Measurements from ENCODE around the gene KIF5C.

KIF5C gene

DNA sequence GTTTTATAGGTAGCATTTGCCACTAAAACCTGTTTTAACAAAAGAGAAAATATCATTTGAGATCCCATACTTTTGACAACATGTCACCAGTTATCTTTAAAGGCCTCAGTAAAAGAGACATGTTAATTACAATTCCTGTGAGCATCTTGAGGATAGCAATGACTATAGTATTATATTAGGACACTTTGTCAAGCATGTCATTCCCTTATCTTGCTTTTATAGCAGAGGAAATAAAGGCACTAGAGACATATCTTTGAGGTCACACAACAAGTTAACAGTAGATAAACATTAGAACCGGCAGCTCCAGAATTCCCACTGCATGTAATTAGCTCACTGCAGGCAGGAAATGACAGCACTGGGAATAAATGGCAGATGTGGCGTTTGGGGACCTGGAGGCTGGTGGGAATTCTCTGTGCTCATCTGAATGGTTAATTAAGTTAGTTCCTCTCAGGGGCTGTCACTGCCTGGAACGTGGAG, 189.4 kb downstream of the KIF5C start (continued):
- TF ChIP-seq ZNF280C (tag by site-specific recombination; IDR thresholded peaks at IDR 0.05) (no peak), ZNF629 (tag by site-specific recombination; IDR thresholded peaks at IDR 0.05) (peak; percentile 80), TCF7L2 (IDR thresholded peaks at IDR 0.05; ENCODE audit: borderline replicate concordance, low read depth, low read length) (peak; percentile 92), PRDM6 (tag by site-specific recombination; IDR thresholded peaks at IDR 0.05) (peak; percentile 90), ZFP3 (tag by site-specific recombination; IDR thresholded peaks at IDR 0.05; ENCODE audit: low read depth) (no peak), ZBTB48 (tag by site-specific recombination; IDR thresholded peaks at IDR 0.05) (no peak), ZBTB17 (tag by site-specific recombination; IDR thresholded peaks at IDR 0.05) (no peak), IKZF3 (tag by site-specific recombination; IDR thresholded peaks at IDR 0.05) (peak; percentile 85), ZNF112 (tag by site-specific recombination; IDR thresholded peaks at IDR 0.05) (no peak), ZNF391 (tag by site-specific recombination; IDR thresholded peaks at IDR 0.05; ENCODE audit: borderline replicate concordance, low read depth) (no peak), OVOL3 (tag by site-specific recombination; IDR thresholded peaks at IDR 0.05) (peak; percentile 61; the same call in 1 of the 2 replicates), ZNF335 (tag by site-specific recombination; conservative IDR thresholded peaks at IDR 0.05) (no peak; the same call in 1 of the 2 replicates), KLF16 (tag by site-specific recombination; IDR thresholded peaks at IDR 0.05) (no peak), BCL6B (tag by site-specific recombination; IDR thresholded peaks at IDR 0.05) (no peak), ZNF354C (tag by site-specific recombination; IDR thresholded peaks at IDR 0.05; ENCODE audit: borderline replicate concordance, low read depth) (no peak), ZNF266 (tag by site-specific recombination; IDR thresholded peaks at IDR 0.05; ENCODE audit: low read depth) (no peak), FEZF1 (tag by site-specific recombination; IDR thresholded peaks at IDR 0.05) (peak; percentile 94), ZNF24 (tag by site-specific recombination; IDR thresholded peaks at IDR 0.05) (no peak), ZNF169 (tag by site-specific recombination; IDR thresholded peaks at IDR 0.05) (no peak), ZBTB21 (tag by site-specific recombination; IDR thresholded peaks at IDR 0.05) (no peak), ZNF843 (tag by site-specific recombination; IDR thresholded peaks at IDR 0.05) (peak; percentile 97)
- TF ChIP-seq, protein P1, sequence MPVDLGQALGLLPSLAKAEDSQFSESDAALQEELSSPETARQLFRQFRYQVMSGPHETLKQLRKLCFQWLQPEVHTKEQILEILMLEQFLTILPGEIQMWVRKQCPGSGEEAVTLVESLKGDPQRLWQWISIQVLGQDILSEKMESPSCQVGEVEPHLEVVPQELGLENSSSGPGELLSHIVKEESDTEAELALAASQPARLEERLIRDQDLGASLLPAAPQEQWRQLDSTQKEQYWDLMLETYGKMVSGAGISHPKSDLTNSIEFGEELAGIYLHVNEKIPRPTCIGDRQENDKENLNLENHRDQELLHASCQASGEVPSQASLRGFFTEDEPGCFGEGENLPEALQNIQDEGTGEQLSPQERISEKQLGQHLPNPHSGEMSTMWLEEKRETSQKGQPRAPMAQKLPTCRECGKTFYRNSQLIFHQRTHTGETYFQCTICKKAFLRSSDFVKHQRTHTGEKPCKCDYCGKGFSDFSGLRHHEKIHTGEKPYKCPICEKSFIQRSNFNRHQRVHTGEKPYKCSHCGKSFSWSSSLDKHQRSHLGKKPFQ (tag by site-specific recombination; IDR thresholded peaks at IDR 0.05), result peak; percentile 83
- TF ChIP-seq, protein P2, sequence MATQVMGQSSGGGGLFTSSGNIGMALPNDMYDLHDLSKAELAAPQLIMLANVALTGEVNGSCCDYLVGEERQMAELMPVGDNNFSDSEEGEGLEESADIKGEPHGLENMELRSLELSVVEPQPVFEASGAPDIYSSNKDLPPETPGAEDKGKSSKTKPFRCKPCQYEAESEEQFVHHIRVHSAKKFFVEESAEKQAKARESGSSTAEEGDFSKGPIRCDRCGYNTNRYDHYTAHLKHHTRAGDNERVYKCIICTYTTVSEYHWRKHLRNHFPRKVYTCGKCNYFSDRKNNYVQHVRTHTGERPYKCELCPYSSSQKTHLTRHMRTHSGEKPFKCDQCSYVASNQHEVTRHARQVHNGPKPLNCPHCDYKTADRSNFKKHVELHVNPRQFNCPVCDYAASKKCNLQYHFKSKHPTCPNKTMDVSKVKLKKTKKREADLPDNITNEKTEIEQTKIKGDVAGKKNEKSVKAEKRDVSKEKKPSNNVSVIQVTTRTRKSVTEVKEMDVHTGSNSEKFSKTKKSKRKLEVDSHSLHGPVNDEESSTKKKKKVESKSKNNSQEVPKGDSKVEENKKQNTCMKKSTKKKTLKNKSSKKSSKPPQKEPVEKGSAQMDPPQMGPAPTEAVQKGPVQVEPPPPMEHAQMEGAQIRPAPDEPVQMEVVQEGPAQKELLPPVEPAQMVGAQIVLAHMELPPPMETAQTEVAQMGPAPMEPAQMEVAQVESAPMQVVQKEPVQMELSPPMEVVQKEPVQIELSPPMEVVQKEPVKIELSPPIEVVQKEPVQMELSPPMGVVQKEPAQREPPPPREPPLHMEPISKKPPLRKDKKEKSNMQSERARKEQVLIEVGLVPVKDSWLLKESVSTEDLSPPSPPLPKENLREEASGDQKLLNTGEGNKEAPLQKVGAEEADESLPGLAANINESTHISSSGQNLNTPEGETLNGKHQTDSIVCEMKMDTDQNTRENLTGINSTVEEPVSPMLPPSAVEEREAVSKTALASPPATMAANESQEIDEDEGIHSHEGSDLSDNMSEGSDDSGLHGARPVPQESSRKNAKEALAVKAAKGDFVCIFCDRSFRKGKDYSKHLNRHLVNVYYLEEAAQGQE (tag by site-specific recombination; IDR thresholded peaks at IDR 0.05), result no peak
- TF ChIP-seq, protein P3, sequence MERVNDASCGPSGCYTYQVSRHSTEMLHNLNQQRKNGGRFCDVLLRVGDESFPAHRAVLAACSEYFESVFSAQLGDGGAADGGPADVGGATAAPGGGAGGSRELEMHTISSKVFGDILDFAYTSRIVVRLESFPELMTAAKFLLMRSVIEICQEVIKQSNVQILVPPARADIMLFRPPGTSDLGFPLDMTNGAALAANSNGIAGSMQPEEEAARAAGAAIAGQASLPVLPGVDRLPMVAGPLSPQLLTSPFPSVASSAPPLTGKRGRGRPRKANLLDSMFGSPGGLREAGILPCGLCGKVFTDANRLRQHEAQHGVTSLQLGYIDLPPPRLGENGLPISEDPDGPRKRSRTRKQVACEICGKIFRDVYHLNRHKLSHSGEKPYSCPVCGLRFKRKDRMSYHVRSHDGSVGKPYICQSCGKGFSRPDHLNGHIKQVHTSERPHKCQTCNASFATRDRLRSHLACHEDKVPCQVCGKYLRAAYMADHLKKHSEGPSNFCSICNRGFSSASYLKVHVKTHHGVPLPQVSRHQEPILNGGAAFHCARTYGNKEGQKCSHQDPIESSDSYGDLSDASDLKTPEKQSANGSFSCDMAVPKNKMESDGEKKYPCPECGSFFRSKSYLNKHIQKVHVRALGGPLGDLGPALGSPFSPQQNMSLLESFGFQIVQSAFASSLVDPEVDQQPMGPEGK (tag by site-specific recombination; IDR thresholded peaks at IDR 0.05), result no peak
- TF ChIP-seq, protein P4, sequence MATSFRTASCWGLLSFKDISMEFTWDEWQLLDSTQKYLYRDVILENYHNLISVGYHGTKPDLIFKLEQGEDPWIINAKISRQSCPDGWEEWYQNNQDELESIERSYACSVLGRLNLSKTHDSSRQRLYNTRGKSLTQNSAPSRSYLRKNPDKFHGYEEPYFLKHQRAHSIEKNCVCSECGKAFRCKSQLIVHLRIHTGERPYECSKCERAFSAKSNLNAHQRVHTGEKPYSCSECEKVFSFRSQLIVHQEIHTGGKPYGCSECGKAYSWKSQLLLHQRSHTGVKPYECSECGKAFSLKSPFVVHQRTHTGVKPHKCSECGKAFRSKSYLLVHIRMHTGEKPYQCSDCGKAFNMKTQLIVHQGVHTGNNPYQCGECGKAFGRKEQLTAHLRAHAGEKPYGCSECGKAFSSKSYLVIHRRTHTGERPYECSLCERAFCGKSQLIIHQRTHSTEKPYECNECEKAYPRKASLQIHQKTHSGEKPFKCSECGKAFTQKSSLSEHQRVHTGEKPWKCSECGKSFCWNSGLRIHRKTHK (tag by site-specific recombination; IDR thresholded peaks at IDR 0.05), result no peak
